Stimulated activated CD4-positive, alpha-beta T cell treated with anti-CD3 and anti-CD28 coated beads, Interleukin-12 subunit alpha, Interleukin-12 subunit beta, amount 100 ng/mL, for 48 hours (primary cell): ENCODE measurements around the gene MED27.
A peak's percentile ranks its signal among the peaks of the same experiment; 100 is the strongest.
"Not testable (repeated sequence)": the region's sequence is repeated elsewhere in the genome, so short reads cannot be mapped to it uniquely, and the experiment has no call there.

ENCODE experiments used
- DNase-seq, 3 donors: peaks; one replicate each; pipeline ENCODE4 v3.0.0-alpha.2; 2020; ENCODE audit warnings: low read depth in 2 of 3, low spot score in 1 of 3

MED27 gene

DNA sequence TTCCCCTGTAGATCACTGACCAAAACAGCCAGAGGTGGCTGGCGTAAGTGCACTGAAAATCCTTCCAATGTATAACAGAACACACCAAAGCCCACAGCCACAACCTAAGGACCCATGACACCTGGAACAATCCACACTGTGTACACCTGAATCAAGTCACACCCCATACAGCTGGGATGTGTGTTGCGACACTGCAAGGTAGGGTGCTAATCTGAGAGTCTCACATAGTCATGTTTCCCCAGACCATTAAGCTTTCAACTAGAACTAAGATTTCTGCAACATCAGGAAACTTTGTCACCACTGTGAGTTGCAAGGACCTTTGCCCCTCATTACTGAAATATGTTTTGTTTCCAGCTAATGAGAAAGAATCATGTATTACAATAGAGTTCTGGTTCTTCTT, 59.4 kb downstream of the MED27 start:
- DNase-seq, result no peak

GRCh38 chr9:132019702-132020101, 60.0 kb downstream of the MED27 start:
- DNase-seq, result no peak

DNA sequence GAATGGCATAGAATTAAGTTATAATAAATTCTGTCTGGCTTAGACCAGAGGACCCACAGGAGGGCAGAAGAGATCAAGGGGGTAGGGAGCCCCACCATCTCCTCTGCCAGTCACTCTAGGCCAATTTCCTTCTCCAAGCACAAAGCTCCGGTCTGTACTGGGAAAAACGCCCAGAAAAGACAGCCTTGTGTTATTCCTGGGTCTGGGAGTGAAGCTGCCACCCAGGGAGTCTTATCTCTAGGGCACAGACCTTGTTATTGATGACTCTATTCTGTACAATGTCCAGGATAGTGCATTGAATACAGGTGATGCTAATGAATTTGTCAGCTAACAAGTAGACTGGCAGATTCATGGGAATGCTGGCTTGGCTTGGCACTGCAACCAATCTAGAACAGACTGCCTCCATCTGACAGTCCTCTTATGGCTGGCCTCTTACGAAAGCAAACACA, 60.7 kb downstream of the MED27 start:
- DNase-seq, result no peak

- DNase-seq, result no peak
Measured at GRCh38 chr9:132016456-132016855, 63.2 kb downstream of the MED27 start.

GRCh38 chr9:132015866-132016265, 63.8 kb downstream of the MED27 start:
- no peak for DNase-seq

DNA sequence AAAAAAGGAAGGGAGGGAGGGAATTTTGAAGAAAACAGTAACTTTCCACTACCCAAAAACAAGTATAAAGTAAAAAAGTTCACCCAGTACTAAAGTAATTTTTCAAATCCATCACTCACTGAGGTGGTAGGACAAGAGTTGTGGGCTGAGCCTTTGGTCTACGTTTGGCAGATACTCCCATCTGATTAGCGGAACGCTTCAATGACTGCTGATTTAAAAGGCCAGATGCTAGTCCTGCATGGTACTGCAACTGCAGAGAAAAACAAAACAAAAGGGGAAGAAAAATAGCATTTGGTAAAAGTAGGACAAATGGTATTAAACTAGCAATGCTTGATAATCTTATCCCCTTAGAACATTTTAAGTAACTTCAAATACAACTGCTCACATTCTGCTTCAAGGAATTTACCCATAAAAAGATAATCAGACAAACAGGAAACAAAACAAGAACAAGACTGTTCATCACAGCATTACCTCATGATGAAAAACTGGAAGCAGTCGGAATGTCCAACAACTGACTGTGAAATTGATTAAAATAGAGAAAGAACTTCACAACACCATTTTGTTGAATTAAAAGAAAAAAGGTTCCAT, 65.4 kb downstream of the MED27 start:
- no peak for DNase-seq

DNA sequence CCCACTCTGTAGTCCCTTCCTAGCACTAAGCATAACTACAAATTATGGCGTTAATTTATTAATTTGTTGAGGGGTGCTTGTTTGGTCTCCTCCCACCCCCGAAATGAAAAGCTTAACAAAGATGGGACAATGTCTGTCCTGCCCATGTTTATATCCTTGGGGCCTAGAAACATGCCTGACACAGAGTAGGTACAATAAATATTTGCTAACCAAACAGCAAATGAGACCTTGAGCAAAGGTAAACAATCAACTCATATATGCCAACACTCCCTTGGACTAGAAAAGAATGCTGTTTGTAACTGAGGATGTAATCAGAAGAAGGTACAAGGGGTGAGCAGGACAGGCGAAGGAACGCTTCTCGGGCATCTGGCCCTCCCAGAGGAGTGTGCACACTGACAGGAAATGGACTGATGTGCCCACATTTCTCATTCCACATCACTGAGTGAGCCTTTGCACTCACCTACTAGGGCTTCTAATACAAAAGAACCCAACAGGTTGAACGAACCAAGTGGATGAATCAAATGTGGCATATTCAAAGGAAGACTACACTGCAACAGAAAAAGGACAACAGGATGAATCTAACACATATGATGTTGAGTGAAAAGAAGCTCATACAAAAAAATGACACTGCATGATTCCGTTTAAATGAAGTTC, 66.8 kb downstream of the MED27 start:
- no peak for DNase-seq

DNA sequence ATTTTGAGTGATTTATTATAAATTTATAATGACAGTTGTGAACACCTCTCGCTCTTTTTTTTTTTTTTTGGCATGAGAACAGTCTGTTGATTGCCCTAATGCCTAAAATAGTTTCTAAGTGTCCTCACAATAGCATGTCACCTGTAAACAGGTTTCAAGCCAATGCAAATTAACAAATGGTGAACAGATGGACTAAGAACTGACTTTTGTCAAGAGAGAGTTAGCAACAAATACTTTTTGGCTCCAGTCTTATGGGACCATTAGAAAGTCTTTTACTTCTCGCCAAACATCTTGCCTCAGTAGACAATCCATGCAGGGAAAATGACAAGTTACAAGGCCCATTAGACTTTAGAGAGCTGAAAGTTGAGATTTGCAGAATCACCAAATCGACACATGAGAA, 67.8 kb downstream of the MED27 start:
- DNase-seq, result no peak

DNA sequence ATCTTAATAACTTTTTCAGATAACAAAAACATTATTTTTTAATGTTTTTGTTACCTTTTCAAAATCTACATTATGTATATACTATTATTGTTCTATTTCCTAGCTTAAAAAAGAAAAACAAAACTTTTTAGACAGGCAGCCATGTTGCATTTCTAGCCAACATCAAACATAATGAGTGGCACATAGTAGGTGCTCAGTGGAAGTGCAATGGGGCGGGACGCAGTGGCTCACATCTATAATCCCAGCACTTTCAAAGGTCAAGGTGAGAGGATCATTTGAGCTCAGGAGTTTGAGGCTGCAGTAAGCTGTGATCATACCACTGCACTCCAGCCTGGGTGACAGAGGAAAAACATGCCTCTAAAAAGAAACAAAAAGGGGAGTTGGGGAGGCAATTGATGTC, 68.4 kb downstream of the MED27 start:
- no peak for DNase-seq

GRCh38 chr9:132010201-132010600, 69.5 kb downstream of the MED27 start:
- DNase-seq, result not testable (repeated sequence)

GRCh38 chr9:132008855-132009812, 70.5 kb downstream of the MED27 start:
- DNase-seq, result no peak

DNA sequence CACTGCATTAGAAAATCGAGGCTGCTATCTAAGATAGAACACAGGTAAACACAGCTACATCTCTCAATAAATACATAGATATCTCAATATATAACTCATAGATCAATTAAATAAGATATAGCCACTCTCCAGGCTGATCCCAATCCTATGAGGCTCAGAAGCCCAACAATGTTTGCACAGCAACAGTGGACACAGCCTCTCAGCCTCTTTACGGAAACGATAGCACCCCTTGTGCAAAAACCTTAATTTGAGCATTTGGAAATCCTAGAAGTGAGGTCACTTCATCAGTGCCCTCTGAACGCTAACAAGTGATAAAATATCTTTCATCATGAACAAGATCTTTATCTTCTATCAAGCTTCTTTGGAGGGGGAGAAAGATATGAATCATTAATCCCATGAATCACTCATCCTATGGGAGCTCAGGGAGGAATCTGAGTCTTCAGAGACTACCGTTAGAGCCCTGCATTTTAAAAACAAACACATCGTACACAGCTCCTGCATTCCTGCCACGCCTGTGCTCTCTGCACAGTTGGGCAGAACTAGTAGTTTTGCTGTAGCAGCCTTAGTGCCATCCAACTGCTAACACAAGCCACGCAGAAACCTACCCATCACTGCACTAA, 71.4 kb downstream of the MED27 start:
- DNase-seq, result no peak

- no peak for DNase-seq
Measured at GRCh38 chr9:132007371-132008025, 72.2 kb downstream of the MED27 start.

DNA sequence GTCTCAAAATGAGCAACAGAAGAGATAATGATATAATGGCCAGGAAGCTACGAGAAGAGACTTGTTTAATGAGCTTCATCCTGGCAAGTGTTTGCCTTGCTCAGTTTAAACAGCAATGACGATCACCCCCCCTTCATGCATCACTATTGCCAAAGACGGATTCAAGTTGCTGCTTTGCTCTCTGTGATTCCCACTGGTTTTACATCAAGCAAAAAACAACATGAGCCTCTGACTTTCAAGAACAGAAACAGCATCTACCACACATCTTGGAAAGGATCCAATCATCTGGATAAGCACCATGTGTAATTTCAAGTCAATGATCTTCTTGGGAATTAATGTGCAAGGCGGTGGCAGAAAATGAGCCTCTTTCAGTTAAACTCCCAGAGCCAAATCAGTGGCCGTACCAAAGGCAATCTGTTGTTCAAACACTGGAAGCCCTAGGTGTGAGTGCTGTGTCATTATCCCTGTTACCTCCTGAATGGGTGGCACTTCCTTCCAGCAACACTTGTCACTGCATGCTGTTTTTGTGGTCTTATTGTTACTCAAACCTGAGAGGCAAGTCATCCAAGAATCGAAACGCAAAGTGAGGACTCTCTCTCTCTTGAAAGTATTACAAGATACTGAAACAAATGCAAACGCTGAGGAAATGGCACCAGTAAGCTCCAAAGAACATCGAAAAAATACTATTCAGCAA, 72.8 kb downstream of the MED27 start:
- DNase-seq, result peak; percentile 23 to 50 (median 26)

- no peak for DNase-seq
Measured at GRCh38 chr9:132005899-132006298, 73.8 kb downstream of the MED27 start.

DNA sequence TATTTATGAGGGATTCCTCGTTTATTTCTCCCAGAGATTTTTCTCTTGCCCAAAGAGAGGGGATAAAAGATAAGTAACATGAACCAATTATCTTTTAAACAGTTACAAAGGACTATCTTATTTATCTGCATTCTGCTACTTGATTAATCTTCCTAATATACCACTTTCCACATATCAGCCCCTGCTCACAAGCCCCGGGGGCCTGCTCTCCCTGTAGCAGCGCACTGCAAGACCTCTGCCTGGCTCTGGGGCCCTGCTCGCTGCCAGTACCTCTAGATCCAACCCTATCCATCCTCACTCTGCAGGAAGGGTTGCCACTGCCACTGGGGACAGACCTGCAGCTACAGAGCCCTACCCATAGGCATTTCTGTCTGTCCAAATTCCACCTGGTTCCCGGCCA, 75.3 kb downstream of the MED27 start:
- DNase-seq, result no peak

DNA sequence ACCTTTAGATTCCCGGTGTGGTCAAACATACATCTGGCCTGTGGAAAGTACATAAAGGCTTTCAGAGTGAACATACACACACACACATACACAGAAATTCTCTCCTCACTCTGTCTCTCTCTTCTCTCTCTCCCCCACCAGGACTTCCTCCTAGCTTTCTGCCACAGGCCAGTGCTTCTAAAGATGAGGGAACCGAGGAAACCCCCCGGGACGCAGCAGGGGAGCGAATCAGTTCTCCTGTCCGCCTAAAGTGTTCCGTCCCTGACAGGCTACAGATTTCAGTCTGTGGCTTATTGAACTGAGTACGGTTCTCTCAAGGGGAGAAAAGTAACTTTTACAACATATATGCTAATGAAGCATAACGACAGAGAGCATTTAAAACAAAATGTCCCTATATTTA, 75.8 kb downstream of the MED27 start:
- DNase-seq, result no peak

- no peak for DNase-seq
Measured at GRCh38 chr9:132003319-132003704, 76.4 kb downstream of the MED27 start.

DNA sequence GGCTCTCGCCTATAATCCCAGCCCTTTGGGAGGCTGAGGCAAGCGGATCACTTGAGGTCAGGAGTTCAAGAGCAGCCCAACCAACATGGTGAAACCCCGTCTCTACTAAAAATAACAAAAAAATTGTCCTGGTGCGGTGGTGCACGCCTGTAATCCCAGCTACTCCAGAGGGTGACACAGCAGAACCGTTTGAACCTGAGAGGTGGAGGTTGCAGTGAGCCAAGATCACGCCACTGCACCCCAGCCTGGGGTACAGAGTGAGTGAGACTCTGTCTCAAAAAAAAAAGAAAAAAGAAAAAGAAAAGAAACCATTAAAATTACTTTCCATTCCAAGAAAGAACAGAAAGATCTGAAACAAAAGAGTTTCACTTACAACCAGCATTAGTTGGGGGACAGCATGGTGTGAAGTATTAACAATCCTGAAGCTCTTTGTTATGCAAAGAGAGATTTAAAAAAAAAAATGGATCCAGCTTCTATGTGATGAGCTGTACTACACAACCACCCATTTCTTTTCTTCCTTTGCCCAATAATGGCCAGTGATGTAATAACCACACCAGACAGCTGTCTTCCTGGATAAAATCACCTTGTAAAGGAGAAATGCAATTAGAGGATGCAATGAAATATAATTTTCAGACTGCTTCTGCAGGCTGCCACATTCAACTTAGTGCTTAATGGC, 76.9 kb downstream of the MED27 start:
- no peak for DNase-seq

DNA sequence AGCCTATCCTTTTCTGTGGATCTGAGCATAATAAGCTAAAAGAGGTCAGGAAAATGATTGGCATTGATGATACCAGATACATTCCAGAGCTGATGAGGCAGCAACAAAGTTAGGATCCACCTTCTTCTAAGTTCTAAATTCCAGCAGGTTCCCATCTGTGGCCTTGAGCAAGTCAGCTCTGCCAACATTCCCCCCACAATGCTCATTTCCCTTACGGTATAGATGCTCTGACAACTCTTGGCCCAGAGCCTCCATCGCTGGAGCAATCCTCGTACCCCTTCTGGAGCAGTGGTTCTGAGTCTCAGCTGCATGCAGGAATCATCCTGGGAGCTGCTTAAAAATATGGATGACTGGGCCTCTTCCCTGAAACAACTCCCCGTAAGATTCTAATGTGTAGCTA, 78.1 kb downstream of the MED27 start:
- DNase-seq, result no peak
